ENCODE results near the gene HGFAC.
"Not testable (repeated sequence)": the region's sequence is repeated elsewhere in the genome, so short reads cannot be mapped to it uniquely, and the experiment has no call there.

The HGFAC gene

GRCh38 chr4:3442959-3443749 is 1.4 kb downstream of the HGFAC start:
- peak; percentile 19 for DNase-seq (ENCODE audit: low spot score)

- no peak for DNase-seq (ENCODE audit: low spot score)
Observed at GRCh38 chr4:3443750-3444309, 2.1 kb downstream of the HGFAC start.

DNA sequence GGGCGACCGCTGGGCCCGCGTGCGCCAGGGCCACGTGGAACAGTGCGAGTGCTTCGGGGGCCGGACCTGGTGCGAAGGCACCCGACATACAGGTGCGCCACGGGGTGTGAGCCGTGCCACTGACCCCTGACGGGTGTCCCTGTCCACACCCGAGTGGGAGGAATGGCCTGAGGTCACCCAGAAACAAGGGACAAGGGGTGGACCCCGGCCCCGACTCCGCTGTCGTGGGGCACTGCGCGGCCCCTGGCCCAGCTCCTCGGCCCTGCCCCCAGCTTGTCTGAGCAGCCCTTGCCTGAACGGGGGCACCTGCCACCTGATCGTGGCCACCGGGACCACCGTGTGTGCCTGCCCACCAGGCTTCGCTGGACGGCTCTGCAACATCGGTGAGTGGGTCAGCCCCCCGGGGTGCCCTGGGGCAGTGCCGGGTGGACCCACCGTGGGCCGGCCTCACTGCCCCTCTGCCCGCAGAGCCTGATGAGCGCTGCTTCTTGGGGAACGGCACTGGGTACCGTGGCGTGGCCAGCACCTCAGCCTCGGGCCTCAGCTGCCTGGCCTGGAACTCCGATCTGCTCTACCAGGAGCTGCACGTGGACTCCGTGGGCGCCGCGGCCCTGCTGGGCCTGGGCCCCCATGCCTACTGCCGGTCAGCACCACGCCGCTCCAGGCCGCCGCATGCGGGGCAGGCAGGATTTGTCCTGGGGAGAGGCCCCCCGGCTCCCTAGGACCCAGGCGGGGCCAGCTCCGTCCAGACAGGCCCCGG is 2.8 kb downstream of the HGFAC start:
- DNase-seq (ENCODE audit: low spot score), result no peak

- DNase-seq (ENCODE audit: low spot score), result no peak
Observed at GRCh38 chr4:3445111-3445820, 3.5 kb downstream of the HGFAC start.

- DNase-seq (ENCODE audit: low spot score), result no peak
Observed at GRCh38 chr4:3445829-3446545, 4.2 kb downstream of the HGFAC start.

DNA sequence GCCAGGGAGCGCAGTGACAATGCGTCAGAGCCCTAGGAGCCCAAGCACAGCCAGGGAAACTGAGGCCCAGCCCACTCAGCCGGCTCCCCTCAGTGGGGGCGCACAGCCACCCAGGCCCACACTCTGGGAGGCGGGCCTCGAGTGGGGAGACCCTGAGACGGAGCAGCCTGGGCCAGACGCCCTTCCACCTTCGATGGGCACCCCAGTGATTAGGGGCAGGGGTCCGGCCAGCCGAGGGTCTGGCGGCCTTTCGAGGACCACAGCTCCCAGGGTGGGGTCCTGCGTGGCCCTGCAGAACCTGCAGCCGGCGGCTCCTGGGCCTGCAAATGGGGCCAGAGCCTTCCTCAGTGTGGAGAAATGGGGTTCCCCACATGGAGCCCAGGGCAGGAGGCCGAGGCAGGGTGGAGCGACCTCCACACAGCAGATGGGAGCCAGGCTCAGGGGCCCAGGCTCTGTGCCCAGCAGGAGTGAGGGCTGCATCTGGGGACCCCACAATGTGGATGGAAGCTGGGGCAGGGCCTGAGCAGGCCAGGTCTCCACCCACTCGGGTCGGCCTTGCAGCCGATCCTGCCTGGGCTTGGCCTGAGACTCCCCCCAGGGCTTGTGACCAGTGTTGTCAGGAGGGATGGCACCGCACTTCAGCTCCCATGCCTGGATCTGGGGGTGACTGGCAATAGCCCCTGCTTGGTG is 5.0 kb downstream of the HGFAC start:
- DNase-seq (ENCODE audit: low spot score), result no peak

DNA sequence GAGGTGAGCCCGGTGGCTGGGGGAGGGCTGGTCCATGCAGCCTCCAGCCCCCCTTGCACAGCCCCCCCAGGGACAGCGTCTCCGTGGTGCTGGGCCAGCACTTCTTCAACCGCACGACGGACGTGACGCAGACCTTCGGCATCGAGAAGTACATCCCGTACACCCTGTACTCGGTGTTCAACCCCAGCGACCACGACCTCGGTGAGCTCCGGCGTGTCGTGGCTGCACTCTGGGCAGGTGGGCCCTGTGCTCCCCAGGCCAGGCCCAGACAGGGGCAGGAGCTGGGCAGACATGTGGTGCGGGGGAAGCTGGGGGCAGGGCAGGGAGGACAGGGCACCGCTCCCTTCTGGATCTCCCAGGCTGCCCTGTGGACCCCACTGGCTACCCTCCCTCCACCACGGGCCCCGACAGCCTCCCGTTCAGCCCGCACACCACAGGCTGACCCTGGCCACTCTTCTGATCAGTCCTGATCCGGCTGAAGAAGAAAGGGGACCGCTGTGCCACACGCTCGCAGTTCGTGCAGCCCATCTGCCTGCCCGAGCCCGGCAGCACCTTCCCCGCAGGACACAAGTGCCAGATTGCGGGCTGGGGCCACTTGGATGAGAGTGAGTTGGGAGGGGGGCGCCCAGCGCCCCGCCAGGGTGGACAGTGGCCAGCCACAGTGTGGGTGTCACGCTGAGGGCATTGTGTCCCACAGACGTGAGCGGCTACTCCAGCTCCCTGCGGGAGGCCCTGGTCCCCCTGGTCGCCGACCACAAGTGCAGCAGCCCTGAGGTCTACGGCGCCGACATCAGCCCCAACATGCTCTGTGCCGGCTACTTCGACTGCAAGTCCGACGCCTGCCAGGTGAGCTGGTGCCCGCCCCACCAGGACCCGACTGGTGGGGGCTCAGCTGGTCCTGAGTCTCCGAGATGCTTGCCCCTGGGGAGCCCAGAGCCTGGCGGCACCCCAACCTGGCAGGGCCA is 5.9 kb downstream of the HGFAC start:
- no peak for DNase-seq (ENCODE audit: low spot score)

- DNase-seq (ENCODE audit: low spot score), result no peak
Observed at GRCh38 chr4:3449047-3449573, 7.3 kb downstream of the HGFAC start.

DNA sequence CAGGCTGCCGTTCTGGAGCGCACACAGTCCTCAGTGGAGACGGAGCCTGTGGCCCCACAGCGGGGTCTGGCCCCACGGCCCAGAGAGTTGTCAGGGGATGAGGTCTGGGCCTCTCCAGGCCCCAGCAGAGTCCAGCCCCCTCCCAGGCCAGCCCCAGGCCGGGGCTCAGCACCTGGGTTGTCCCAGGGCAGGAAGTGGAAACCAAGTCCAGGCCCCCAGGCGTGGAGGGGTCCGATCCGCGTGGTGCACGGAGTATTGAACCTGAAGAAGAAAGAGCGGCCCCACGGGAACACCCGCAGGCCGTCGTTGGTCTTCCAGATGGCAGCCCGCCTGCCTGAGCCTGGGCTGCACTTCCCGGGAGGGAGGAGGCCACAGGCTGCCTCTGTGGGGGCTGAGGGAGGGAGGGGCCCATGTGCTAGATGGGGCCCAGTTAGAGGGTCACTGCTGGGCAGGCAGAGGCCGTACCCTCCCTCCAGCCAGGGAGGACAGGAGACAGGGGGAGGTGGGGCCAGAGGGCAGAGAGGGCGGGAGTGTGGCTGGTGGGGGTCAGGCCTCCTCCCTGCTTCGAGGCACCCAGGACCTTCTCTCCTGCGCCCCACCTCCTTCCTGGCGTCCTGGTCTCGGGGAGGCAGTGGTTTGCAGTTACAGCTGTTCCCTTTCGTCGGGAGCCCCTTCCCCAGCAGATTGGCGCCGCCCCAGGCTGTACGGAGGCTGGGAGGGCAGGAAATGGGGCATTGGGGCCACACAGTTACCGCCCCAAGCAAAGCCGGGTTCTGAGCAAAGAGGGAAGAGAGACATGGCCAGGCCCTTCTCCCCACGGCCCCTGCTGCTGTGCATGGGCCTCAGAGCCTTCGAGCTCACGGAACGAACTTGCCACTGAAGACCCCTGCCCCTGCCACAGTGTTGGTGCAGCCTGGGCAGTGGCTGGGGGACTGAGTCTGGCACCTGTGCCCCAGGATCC is 8.1 kb downstream of the HGFAC start:
- DNase-seq (ENCODE audit: low spot score), result no peak

- no peak for DNase-seq (ENCODE audit: low spot score)
Observed at GRCh38 chr4:3450643-3451042, 8.9 kb downstream of the HGFAC start.

- DNase-seq (ENCODE audit: low spot score), result no peak
Observed at GRCh38 chr4:3451956-3452355, 10.2 kb downstream of the HGFAC start.

- DNase-seq (ENCODE audit: low spot score), result no peak
Observed at GRCh38 chr4:3452376-3452775, 10.6 kb downstream of the HGFAC start.

DNA sequence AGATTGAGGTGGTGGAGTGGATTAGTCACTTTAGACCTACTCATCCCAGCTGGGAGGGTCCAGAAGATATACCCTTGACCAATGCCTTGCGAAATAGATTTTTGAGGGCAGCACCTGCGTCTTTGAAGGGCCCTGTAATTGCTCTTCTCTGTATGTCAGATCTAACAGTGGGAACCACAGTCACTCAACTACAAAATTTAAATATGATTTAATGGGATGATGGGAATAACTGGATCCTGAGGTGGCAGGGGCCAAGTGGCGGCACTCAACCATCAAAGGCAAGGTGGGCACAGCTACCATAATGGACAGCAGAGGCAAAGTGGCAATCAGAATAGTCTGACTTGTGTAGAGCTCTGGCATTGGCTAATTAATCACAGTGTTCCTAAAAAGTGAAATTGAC is 13.8 kb downstream of the HGFAC start:
- DNase-seq (ENCODE audit: low spot score), result not testable (repeated sequence)

DNA sequence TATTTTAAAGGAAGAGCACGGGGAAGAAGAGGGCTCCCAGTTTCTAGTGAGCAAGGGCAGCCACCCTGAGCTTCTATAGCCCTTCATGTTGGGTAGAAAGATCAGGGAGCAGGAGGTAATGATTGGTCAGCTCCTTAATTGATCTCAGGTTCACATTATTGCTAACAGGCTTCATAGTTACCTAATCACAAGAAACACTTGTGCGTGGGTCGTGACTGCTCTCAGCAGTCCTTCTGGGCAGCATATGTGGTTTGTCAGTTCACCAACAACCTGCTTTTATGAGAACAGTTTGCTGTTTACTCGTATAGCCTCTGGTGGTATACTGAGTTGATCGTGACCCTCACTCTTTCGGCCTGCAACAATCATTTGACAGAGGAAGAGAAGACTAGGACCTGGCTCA is 16.6 kb downstream of the HGFAC start:
- DNase-seq (ENCODE audit: low spot score), result no peak

DNA sequence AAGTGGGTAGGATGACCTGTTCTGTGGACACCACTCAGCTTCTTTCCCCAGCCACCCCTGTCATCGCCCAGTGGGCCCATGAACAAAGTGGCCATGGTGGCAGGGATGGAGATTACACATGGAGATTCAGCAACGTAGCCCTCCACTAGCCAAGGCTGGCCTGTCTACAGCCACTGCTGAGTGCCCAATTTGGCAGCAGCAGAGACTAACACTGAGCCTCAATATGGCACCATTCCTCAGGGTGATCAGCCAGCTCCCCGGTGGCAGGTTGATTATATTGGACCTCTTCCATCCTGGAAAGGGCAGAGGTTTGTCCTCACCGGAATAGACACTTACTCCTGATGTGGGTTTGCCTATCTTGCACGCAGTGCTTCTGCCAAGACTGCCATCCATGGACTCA is 17.4 kb downstream of the HGFAC start:
- not testable (repeated sequence) for DNase-seq (ENCODE audit: low spot score)

GRCh38 chr4:3460926-3461325 is 19.2 kb downstream of the HGFAC start:
- DNase-seq (ENCODE audit: low spot score), result no peak

GRCh38 chr4:3461515-3462291 is 19.9 kb downstream of the HGFAC start:
- no peak for DNase-seq (ENCODE audit: low spot score)

GRCh38 chr4:3462321-3462789 is 20.6 kb downstream of the HGFAC start:
- DNase-seq (ENCODE audit: low spot score), result no peak

Measured in RKO (cell line).